Esophagus squamous epithelium (tissue), 4 donors: ENCODE data around the gene SYNPO2.

ENCODE experiments used
- CTCF ChIP-seq, 6 experiments: fragments of 450-650 bp in 4 of 6; fragments of 200-600 bp in 2 of 6; sonication (generic) in 2 of 6; IDR thresholded peaks; one replicate each; pipeline ENCODE4 v1.5.1; 2016 to 2019; ENCODE audit warnings: antibody characterized with exemption in 6 of 6, mild to moderate bottlenecking in 4 of 6, moderate library complexity in 4 of 6
- POLR2A ChIP-seq, 4 donors: fragments of 450-650 bp; IDR thresholded peaks; one replicate each; pipeline ENCODE4 v1.6.1; 2017; ENCODE audit warnings: antibody characterized with exemption in 4 of 4, mild to moderate bottlenecking in 4 of 4, moderate library complexity in 3 of 4

- no peak for TF ChIP-seq CTCF (IDR thresholded peaks at IDR 0.05)
- no peak for TF ChIP-seq POLR2A (IDR thresholded peaks at IDR 0.05)
Observed at GRCh38 chr4:118939169-118939783, 50.6 kb downstream of the SYNPO2 start.
